GM19468 (cell line): ENCODE measurements around the gene BBLN.

Source experiments
- ATAC-seq: cut with Tn5 transposase; IDR thresholded peaks from one replicate; pipeline ENCODE4 v1.9.1; 2021; ENCODE audit warnings: mild to moderate bottlenecking, moderate library complexity, moderate number of reproducible peaks; ENCODE audit not compliant: unreplicated experiment; ENCODE audit errors: extremely low read depth

BBLN gene

DNA sequence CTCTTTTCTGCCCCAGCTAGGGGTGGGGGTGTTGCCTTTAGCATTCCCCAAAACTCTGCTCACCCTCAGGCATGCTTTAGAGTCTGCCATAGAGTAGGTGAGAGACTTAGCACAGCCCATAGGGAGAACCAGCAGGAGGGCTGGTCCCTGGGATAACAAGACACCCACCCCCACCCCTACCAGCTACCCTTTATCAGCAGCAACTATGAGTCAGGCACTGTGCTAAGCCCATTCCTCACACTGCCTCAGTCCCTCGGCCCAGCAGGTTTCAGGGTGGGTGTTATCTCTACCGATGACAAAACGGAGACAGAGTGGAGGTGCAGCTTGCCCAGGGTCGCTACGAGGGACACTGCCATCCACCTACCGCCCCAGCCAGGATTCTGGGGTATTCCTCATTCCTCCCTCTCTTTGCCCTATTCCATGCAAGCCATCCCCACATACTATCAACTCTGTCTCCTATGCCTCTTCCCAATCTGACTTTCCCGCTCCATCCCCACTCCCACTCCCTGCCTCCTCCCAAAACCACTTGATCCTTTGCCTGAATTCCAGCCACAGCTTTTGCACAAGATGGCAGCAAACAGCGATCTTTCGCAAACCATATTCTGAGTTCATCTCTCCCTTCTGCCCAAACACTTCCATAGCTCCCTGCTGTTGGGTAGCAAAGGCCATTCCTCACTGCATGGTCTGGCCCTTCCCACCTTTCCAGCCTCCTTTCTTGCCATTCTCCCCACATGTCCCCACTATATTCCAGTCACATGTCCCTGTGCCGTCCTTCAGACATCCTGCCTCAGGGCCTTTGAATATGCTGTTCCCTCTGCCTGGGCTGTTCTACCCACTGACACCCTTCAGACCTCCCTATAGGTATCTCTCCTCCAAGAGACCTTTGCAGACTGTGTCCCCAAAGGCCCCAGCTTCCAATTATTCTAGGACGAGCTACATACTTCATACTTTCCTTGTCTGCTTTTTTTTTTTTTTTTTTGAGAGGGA, 26.2 kb downstream of the BBLN start:
- ATAC-seq: no peak

DNA sequence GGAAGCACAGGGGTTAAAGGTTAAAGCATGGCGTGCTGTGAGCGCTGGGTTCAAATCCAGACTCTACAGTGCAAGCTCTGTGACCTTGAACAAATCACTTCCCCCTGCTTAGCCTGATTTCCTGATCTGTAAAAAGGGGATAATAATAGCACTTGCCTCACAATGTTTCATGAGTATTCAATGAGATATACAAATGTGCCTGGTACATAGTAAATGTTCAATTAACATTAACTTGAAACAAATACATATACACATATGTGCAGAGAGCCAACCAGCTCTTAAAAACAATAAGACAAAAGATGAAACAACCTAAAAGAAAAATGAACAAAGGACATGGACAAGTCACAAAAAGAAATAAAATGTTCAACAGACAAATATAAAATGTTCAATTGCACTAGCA, 27.3 kb downstream of the BBLN start:
- ATAC-seq: no peak

DNA sequence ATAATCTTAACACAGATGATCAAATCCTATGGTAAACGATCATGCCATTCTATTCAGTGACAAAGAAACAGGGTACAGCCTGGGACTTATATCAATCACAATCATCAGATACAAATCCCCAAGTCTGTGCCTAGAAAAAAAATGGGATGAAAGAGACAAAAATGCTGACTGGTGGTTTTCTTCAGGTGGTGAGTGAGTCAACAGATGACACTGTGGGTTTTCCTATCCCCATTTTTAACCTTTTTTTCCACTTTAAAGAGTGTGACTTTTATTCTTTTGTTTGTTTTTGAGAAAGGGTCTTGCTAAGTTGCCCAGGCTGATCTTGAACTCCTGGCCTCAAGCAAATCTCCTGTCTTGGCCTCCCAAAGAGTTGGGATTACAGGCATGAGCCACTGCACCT, 28.1 kb downstream of the BBLN start:
- ATAC-seq: no peak

DNA sequence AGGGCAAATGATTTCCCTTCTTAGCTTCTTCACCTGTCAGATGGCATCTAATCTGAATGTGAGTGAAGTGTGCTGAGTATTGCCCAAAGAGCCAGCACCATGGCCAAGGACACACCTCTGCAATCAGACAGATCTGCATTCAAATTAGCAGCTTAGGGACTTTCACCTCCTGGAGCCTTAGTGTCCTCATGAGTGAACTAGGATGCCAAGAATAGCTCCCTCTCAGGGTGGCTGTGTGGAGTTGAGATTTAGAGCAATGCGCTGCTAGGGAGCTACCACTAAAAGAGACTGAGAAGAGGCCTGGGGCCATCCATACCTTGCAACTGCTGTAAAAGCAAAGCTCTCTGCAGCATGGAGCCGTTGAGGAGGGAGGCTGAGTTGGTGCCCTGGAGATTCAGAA, 29.9 kb downstream of the BBLN start:
- no peak for ATAC-seq

DNA sequence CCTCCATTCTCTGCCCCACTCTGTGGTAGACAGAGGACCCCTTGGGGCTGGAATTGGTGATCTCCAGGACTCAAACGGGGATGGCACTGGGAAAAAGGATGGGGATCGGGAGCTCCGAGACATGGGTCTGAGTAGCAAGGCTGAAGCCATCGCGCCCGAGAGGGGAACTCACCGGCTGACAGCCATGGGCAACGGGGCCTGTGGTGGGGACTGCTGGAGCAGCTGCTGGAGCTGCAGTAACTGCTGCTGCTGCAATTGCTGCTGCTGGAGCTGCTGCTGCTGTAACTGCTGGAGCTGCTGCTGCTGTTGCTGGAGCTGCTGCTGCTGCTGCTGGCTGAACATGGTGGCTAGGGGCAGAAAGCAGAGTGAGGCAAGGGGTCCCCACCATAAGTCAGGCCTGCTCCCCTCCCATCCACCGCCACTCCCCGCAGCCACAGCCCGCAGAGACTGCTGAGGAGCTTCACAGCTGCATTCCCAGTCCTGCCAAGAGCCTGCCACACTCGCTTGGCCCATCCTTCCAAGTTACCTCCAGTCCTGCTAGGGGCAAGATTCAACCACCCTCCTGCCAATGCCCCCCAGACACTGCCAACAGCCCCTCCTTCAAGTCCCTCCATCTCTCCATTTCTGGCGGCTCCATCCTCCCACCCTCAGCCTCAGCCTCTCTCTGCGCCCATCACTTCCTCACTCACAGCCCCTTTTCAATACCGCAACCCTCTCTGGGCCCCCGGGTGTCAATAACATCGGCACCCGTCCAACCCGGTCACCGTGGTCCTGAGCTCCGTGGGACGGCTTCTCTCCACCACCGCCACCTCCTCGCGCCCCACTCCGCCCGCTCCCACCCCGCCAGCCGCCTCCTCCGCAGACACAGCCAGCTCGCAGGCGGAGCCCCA, 30.7 kb downstream of the BBLN start:
- ATAC-seq: no peak

DNA sequence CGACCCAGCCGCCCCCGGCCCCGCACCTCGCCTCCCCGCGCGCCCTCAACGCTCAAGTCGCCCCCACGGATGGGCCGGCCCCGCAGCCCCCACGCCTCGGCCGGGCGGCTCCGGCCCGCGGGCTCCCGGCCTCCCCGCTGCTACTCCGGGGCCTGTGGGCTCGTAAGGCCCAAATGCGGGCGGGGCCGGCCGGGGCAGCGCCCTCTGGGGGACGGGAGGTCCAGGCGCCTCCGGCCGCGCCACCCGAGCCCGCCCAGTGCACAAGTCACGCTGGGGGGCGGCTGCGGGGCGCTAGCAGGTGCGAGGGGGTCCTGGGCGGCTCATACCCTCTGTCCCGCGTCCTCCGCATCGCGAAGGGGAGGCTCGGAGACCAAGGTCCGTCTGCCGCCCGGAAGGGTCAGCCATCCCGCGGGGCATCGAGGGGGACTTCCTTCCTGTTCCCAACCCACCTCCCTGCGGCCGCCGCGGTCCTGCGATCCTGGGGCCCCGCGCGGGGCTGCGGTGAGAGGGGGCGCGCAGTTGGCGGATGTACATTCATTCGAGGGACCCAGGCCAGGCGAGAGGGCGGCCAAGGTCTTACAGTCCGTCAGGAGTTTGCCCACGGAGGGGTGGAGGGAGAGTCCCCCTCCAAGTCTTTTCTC, 31.5 kb downstream of the BBLN start, which contains the start of gene CIZ1:
TSS of gene CIZ1 (minus strand) at position 167 of the 641 bp plus-strand sequence. CDS start 715 bp downstream, outside the sequence.
- peak; percentile 64 for ATAC-seq

DNA sequence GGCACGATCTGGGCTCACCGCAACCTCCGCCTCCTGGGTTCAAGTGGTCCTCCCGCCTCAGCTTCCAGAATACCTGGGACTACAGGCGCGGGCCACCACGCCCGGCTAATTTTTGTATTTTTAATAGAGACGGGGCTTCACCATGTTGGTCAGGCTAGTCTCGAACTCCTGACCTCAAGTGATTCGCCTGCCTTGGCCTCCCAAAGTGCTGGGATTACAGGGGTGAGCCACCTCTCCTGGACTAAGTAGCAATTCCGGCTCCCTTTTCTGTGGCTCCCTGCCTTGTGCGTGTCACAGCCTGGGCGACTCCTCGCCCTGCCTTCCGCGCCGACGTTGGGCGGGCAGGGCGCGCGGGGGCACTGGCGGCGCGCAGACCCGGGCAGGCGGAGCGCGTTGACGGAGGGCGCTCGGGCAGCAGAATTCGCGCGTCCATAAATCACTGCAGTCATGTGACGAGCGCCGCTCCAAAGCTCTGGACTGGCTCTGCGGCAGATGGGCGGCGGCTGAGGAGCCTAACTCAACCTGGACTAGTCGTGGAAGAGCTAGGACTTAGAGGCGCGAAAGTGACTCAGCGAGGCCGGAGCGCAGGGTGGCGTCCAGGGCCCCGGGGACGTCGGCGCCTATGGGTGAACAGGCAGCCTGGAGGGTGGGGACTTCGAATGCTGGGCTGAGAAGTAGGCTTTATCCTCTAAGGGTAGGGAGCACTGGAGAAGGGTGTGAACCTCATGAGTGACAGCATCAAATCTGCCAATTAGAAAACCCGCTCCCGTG, 32.7 kb downstream of the BBLN start:
- no peak for ATAC-seq

DNA sequence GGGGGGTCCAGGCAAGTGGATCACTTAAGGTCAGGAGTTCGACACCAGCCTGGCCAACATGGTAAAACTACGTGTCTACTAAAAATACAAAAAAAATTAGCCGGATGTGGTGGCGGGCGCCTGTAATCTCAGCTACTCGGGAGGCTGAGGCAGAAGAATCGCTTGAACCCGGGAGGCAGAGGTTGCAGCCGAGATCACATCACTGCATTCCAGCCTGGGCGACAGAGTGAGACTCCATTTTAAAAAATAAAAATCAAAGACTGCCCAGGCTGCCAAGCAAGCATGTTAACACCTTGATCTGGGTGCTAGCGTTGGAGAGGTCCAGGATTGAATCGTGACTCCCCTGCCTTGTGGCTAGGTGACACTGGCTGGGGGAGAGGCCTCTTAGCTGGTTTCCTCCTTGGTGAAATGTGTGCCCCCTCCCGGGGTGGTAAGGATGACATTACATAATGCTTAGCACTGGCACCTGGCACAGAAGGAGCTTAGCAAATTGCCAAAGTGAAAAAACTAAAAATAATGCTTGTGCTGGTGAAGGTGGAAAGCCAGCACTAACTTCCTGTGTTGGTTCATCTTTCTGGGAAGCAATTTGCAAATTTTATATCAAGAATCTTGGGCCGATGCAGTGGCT, 33.5 kb downstream of the BBLN start:
- no peak for ATAC-seq

DNA sequence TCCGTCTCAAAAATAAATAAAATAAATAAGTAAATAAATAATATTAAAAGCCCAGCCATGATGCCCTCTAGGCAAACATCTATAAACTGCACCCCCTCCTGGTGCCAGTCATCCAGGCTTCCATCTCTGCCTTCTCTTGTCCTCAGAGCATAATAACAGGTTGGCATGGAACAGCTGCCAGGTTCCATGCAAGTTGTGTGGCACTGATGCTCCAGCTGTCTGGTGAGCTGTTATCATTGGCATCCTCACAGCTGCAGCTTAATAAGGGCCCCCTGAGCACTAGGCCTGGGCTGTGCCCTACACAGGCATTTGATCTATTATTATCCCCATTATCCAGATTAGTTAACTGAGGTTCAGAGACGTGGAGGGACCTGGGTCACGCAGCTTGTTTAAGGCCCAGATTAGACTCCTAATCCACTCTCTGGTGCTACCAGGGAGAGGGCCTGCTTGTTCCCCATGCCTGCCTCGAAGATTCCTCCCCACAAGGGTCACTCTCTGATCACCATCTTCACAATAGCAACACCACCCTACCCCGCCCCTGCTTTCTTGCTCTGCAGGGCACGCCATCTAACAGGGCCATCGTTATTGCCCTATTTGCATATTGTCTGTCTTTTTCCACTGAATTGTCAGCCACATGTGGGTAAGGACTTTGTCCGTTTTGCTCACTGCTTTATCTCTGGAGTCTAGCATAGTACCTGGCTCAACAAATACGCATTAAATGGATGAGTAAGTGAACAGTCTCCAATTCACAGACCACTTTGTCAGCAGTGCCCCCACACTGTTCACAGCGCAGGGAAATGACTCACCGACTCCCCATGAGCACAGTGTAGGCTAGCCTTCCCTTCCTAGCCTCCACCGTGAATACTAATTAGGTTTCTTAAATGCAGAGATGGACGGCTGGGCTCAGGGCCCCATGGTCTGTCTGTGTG, 41.6 kb downstream of the BBLN start:
- ATAC-seq: no peak

DNA sequence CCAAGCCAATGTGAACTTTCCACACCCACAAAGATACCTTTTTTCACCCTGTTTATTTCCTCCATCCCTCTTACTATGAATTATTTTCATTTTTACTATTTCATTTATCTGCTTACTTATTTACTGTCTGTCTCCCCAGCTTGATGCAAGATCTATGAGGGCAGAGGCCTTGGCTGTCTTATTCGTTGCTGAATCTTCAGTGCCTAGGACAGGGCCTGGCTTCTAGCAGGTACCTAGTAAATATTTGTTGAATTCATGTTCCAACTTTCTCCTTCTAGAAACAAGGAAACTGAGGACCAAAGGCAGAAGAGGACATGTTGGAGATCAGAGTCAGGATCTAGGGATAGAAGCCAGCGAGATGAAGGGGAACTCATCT, 42.6 kb downstream of the BBLN start:
- no peak for ATAC-seq

DNA sequence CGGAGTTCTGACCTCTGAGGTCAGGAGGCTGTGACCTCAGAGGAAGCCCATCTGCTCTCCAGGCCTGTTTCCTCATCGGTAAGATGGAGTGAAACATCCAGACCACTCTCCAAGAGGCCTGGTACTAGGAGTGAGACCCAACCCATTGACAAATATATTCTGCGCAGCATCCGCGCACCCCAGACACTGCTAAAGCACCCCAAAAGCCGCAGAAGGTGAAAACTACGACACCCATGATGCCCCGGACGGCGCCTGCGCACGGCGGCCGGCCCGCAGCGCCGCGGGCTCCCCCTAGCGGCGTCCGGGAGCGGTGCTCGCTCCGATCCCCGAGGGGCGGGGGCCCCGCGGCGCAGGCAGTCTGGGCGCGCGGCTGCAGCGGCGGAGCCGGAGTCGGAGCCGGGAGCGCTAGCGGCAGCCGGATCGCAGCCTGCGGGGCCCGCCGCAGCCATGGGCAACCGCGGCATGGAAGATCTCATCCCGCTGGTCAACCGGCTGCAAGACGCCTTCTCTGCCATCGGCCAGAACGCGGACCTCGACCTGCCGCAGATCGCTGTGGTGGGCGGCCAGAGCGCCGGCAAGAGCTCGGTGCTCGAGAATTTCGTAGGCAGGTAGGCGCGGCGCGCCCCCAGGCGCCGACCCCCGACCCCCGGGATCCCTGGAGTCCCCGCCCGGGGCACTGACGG, 43.1 kb downstream of the BBLN start, which contains the start of gene DNM1:
TSS of gene DNM1 (plus strand) at position 356 of the 683 bp plus-strand sequence. CDS start at position 448, 92 bp downstream.
- no peak for ATAC-seq

DNA sequence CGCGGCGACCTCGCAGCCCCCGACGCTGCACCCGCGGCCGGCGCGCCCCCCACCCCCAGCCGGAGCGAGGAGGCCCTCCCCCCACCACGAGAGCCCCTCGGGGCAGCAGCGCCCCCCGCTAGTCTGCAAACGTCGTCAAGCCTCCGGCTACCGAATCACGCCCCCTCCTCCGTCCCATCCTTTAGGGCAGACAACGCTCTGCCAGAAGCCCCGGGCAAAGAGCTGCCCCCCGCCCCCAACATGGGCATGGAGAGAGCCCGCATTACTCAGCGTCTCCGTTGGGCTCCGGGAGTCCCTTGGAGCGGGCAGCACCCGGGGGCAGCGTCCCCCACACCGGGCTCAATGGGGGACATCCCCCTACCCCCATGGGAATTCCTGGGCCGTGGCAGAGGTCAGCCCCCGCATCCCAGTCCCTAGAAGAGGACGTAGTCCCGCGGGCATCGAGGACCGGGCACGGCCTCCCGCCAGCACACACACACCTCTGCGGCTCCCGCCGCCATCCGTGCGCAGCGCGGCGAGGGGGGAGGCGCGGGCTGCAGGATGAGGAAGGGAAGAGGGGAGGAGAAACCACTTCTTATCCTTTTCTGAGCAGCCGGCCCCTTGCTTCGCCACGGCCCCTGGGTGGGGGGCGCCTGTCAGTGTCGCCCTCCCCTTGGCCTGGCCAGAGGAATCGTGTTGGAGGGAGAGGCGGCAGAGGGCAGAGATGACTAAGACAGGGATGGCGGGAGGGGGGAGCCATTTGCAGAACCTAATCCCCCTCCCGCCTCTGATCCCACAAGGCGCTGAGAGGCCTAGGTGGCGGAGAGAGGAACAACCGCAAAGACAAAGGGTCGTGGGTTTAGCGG, 43.9 kb downstream of the BBLN start:
- no peak for ATAC-seq

DNA sequence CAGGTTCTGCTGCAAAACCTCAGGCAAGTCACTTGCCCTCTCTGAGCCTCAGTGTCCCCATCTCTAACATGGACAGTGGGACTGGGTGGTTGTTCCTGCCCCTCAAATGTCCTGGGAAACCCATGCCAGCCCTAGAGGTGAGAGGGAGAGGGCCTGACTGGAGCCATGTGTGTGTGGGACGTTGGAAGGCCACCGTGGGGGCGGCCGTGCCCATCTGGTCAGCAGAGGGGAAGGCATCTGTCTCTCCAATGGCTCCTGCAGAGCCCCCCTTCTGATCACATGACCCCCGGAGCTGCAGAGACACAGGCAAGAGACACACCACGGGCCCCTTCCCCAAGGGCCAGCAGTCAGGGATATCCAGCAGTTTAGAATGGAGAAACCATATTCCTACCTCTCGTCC, 44.8 kb downstream of the BBLN start:
- ATAC-seq: no peak

DNA sequence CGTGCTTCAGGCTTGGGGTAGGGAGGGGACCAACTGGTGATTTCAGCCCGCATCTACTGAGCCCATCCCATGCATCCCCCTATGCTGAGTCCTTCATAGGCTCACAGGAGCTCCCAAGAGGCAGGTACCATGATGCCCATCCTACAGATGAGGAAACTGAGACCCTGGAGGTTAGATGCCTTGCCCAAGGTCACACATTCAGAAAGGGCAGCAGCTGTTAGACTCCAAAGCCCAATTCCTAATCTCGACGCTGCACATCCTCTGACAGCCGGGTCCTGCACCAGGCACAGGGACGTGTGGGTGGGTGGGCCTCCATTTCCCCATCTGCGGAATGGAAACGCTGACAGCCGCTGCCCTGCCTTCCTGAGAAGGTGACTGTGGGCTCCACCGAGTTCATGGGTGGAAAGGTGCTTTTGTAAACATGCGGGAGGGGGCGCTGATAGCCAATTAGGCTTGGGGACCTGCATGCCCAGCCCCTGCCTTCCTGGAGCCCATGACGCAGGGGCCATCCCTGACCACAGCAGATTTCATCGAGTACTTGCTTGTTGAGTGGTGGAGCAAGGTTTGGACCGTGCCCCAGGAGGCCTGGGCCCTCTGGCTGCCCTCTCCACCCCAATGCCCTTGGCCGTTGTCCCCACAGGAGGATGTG, 45.4 kb downstream of the BBLN start:
- no peak for ATAC-seq

DNA sequence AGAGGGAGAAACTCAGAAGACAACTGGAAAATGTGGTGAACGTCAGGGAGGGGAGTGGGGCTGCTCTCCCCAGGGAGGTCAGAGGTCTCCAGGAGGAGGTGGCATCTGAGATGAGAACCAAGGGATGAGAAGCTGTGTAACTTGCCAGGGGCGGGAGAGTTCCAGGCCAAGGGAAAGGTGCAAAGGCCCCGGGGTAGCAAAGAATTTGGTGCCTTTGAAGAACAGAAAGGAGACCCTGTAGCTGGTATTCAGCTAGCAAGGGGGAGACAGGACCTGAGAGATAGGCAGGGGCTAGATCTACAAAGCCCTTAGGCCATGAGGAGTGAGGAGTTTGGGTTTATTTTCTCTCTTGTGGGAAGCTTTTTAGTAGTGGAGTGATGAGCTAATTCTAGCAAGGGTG, 46.4 kb downstream of the BBLN start:
- ATAC-seq: no peak
